Colonic mucosa (tissue), 4 donors: Measurements from ENCODE around the gene H19. TPM values are rescaled to one million over a fixed set of nuclear protein-coding genes. Genes with fewer than 3 reads are reported as not detected.

Source experiments
- DNase-seq: peaks from one replicate; pipeline ENCODE4 v3.0.0-alpha.2; 2020
- H3K27ac ChIP-seq: fragments of 200-600 bp; one replicate; pipeline ENCODE4 v1.8.0; 2021
- H3K27me3 ChIP-seq: fragments of 200-600 bp; one replicate; pipeline ENCODE4 v1.8.0; 2021
- H3K36me3 ChIP-seq: fragments of 200-600 bp; one replicate; pipeline ENCODE4 v1.8.0; 2021
- H3K4me1 ChIP-seq: fragments of 200-600 bp; one replicate; pipeline ENCODE4 v1.8.0; 2021; ENCODE audit warnings: mild to moderate bottlenecking
- H3K4me3 ChIP-seq: fragments of 200-600 bp; one replicate; pipeline ENCODE4 v1.8.0; 2021
- H3K9ac ChIP-seq, 2 donors: one replicate each; pipeline ENCODE4 v1.7.0; 2013; ENCODE audit warnings: control low read depth in 2 of 2, low read depth in 2 of 2, low read length in 2 of 2
- H3K9me3 ChIP-seq: fragments of 200-600 bp; one replicate; pipeline ENCODE4 v1.8.0; 2021
- CTCF ChIP-seq: fragments of 200-600 bp; IDR thresholded peaks from one replicate; pipeline ENCODE4 v1.8.0; 2022; ENCODE audit warnings: antibody characterized with exemption, mild to moderate bottlenecking
- intact Hi-C: fragments of 100-400 bp; cut with DNase I; formaldehyde crosslinking; loops from one replicate; pipeline ENCODE4 v1.14.1; 2022
- total RNA-seq, 2 donors: library from RNA; stranded (reverse); fragmentation: NEBNext Ultra II Directional in 1 of 2; extraction: Animal tissue kit (Norgen Biotek cat#: 25700) in 1 of 2; gene quantifications; one replicate each; pipeline ENCODE4 v1.2.1, GENCODE V29; 2021
- donor health status: healthy.
- donor health status: DM: no; HTN: no; CAD: no.
- donor health status: DM: no; HTN: no; CAD: no.

H19 gene
- total RNA-seq, 2 donors from 2014 or later: 4.7 to 32.9 TPM

DNA sequence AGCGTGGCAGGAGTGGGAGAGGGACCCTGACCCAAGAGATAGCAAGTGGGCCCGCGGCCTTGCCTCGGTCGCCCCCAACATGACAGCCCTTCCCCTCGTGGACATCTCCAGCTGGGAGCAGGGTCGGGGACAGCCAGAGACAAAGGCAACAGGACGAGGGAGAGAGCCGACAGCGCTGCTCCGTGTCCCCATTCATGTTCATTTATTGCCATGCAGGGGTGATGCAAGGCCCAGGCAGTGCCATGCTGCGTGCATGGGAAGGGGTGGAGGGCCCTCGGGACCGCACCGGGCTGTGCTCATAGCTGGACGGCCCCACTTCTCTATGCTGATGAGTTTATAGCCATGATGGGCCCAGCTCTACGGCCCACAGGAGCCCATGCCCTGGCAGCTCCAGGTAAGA, 37.9 kb downstream of the H19 start:
- intact Hi-C loops: no loop called here
- H3K9ac ChIP-seq: no peak overlapping the region
- H3K4me1 ChIP-seq: no peaks in the 10 kb centered on the region
- no peak overlapping the region for H3K27ac ChIP-seq
- H3K27me3 ChIP-seq: no peaks in the 10 kb centered on the region
- H3K9me3 ChIP-seq: no peaks in the 10 kb centered on the region
- H3K36me3 ChIP-seq: no peaks in the 10 kb centered on the region
- no peak for DNase-seq
- no peak overlapping the region for H3K4me3 ChIP-seq
- TF ChIP-seq CTCF: no peak

DNA sequence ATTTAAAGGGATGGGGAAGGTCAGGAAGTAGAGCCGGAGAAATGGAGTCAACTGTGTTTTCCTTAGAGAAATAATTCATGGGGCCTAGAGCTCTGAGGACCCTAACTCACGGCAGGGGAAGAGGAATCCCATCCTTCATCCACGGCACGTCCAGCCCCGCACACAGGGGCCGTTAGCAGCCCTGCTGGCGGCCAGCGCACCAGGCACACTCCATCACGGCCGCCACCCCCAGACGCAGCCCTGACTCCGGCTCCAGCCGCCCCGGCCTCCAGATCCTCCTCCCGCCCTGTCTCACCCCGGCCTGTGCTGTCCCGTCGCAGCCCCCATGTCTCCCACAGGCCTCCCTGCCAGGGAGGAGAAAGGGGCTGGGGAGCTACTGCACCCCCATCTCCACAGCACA, 39.3 kb downstream of the H19 start:
- DNase-seq: no peak
- no peaks in the 10 kb centered on the region for H3K4me1 ChIP-seq
- no peaks in the 10 kb centered on the region for H3K27me3 ChIP-seq
- no peak for TF ChIP-seq CTCF
- no peaks in the 10 kb centered on the region for H3K36me3 ChIP-seq
- no peak overlapping the region for H3K27ac ChIP-seq
- intact Hi-C loops: no loop called here
- no peak overlapping the region for H3K4me3 ChIP-seq
- H3K9me3 ChIP-seq: no peaks in the 10 kb centered on the region
- no peak overlapping the region for H3K9ac ChIP-seq

DNA sequence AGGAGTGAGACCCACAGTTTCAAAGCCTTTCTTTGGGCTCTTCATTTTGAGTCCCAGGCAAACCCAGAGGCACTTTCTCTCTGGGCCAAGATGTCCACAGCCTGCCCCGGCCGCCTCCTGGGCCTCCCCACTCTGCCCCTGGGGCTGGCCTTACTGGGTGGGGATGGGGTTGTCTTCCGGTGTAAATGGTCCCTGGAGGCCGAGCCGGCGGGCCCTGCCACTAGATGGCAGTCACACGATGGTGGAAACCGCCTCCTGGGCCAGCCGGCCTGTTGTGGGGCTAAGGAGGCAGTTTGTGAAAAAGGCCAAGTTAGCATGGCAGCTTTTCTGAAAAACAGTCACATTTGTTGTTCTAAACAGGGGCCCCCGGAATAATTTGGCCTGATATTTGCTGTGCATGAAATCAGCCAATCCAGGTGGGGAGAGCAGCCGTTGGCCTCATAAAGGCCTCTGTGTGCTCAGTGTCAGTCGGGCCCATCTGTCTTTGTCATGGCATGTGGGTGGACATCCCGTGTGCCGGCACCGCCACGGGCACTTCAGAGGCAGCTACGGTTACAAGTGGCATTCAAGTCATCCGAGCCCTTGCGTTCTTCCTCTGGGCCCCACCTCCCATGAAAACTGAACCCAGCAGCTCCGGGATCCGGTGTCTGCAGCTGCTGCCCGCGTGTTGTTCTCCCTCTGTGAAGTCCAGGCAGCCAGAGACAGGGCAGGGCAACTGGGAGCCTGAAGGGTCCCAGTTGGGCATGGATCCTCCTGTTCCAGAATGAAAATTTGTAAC, 44.0 kb downstream of the H19 start:
- no peaks in the 10 kb centered on the region for H3K27me3 ChIP-seq
- TF ChIP-seq CTCF: no peak
- H3K9ac ChIP-seq: no peak overlapping the region
- H3K4me1 ChIP-seq: no peaks in the 10 kb centered on the region
- H3K9me3 ChIP-seq: no peaks in the 10 kb centered on the region
- H3K36me3 ChIP-seq: no peaks in the 10 kb centered on the region
- no peak overlapping the region for H3K4me3 ChIP-seq
- intact Hi-C loops: no loop called here
- DNase-seq: no peak
- no peak overlapping the region for H3K27ac ChIP-seq

DNA sequence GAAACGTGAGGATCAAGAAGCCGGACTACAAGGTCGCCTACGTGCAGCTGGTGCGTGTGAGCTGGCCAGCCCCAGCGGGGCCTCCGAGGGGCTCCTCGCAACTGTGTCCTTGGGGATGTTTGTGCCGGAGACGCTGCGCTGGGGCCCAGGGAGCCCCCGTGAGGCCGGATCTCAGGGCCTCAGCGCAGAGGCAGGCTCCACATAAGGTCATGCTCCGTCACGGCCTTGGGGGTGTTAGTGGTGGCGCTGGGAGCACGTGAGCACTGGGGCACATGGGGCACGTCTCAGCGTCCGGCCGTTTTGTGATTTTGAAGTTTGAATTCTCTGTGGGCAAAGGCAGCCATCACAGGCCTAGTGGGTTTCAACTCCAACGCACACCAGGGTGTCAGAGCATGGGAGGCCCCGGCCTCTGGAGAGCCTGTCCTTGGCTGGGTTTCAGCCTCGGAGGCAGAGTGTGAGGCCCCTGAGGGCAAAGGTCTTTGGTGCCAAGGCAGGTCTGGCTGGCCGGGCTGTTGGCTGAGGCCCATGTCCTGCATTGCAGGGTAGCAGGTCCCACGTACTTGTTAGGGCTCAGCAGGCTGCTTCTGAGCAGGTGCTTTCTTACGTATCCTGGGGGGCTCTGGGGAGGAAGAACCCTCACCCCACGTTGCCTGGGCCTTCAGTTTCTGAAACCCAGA, 44.7 kb downstream of the H19 start:
- TF ChIP-seq CTCF: no peak
- no peak for DNase-seq
- no peaks in the 10 kb centered on the region for H3K27me3 ChIP-seq
- no peak overlapping the region for H3K4me3 ChIP-seq
- no peaks in the 10 kb centered on the region for H3K4me1 ChIP-seq
- no peak overlapping the region for H3K9ac ChIP-seq
- H3K9me3 ChIP-seq: no peaks in the 10 kb centered on the region
- intact Hi-C loops: no loop called here
- no peak overlapping the region for H3K27ac ChIP-seq
- H3K36me3 ChIP-seq: no peaks in the 10 kb centered on the region

DNA sequence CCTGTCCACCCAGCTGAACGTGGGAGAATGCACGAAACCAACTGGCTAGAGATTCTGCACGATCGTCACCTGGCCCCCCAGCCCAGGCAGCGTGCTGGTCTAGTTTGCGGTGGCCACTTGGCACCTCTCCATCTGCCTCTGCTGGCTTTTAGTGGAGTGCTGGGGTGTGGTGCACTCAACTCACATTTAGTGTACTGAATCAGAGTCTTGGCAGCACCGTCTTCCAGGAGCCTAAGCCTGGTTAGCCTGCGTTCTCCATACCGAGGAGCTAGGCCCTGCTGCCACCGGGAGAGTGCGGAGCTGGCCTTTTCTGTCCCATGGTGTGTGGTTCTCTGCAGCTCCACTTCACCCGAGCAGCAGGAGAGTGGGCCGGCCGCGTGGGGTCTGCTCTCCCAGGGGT, 47.7 kb downstream of the H19 start:
- DNase-seq: no peak
- H3K4me3 ChIP-seq: no peak overlapping the region
- no peaks in the 10 kb centered on the region for H3K27me3 ChIP-seq
- H3K36me3 ChIP-seq: no peaks in the 10 kb centered on the region
- H3K9ac ChIP-seq: no peak overlapping the region
- H3K27ac ChIP-seq: no peak overlapping the region
- intact Hi-C loops: no loop called here
- TF ChIP-seq CTCF: no peak
- no peaks in the 10 kb centered on the region for H3K4me1 ChIP-seq
- no peaks in the 10 kb centered on the region for H3K9me3 ChIP-seq
